Smooth muscle cell (in vitro differentiated cells): ENCODE data around the gene NEDD4L. TPM values are rescaled to one million over a fixed set of nuclear protein-coding genes. Genes with fewer than 3 reads are reported as not detected.

ENCODE experiments used
- DNase-seq: peaks from one replicate; lab custom pipeline; 2025; ENCODE audit not compliant: unreplicated experiment; lab: John Stamatoyannopoulos, UW
- H2AFZ ChIP-seq: fragments of 200-600 bp; sonication (generic); 2 replicates; pipeline ENCODE4 v1.6.0; 2016; ENCODE audit warnings: antibody characterized with exemption, low read depth, mild to moderate bottlenecking
- H3F3A ChIP-seq: fragments of 200-600 bp; sonication (generic); 2 replicates; pipeline ENCODE4 v1.6.0; 2017; ENCODE audit warnings: antibody characterized with exemption, low read depth
- H3K27ac ChIP-seq: fragments of 200-600 bp; sonication (generic); 2 replicates; pipeline ENCODE4 v1.5.1; 2016; ENCODE audit warnings: low read depth, mild to moderate bottlenecking
- H3K27me3 ChIP-seq: fragments of 200-600 bp; sonication (generic); 2 replicates; pipeline ENCODE4 v1.6.1; 2016; ENCODE audit warnings: low read depth, mild to moderate bottlenecking
- H3K36me3 ChIP-seq: fragments of 200-600 bp; sonication (generic); 2 replicates; pipeline ENCODE4 v1.5.1; 2016; ENCODE audit warnings: low read depth
- H3K4me1 ChIP-seq: fragments of 200-600 bp; sonication (generic); 2 replicates; pipeline ENCODE4 v1.5.1; 2016; ENCODE audit warnings: low read depth
- H3K4me2 ChIP-seq: fragments of 200-600 bp; sonication (generic); 2 replicates; pipeline ENCODE4 v1.6.0; 2016; ENCODE audit warnings: mild to moderate bottlenecking
- H3K4me3 ChIP-seq: fragments of 200-600 bp; sonication (generic); 2 replicates; pipeline ENCODE4 v1.5.1; 2016; ENCODE audit warnings: mild to moderate bottlenecking
- H3K79me2 ChIP-seq: fragments of 200-600 bp; sonication (generic); 2 replicates; pipeline ENCODE4 v1.6.0; 2016; ENCODE audit warnings: low read depth, mild to moderate bottlenecking
- H3K9ac ChIP-seq: fragments of 200-600 bp; sonication (generic); 2 replicates; pipeline ENCODE4 v1.6.0; 2016; ENCODE audit warnings: low read depth
- H3K9me3 ChIP-seq: fragments of 200-600 bp; sonication (generic); replicated peaks from 2 replicates; pipeline ENCODE4 v1.5.1; 2016; ENCODE audit warnings: low read depth
- H4K20me1 ChIP-seq: fragments of 200-600 bp; sonication (generic); 2 replicates; pipeline ENCODE4 v1.6.0; 2016; ENCODE audit warnings: low read depth
- CTCF ChIP-seq: fragments of 200-600 bp; sonication (generic); IDR thresholded peaks from 2 replicates; pipeline ENCODE4 v1.5.1; 2017; ENCODE audit warnings: borderline replicate concordance, mild to moderate bottlenecking, antibody characterized with exemption; ENCODE audit not compliant: insufficient read depth, poor library complexity, severe bottlenecking
- WGBS: methylation state at CpG from one replicate; pipeline ENCODE4 v1.1.7; 2016; ENCODE audit warnings: low lambda C conversion rate; 5-methylcytosine and 5-hydroxymethylcytosine counted together
- polyA plus RNA-seq: library from polyadenylated mRNA; unstranded; fragments of >200 nt; fragmentation: Nextera tagmentation; extraction: Ambion mirVana; gene quantifications from 2 replicates; pipeline ENCODE4 v1.2.1, GENCODE V29; 2016
- total RNA-seq: library from RNA; depleted of rRNA; stranded (reverse); fragments of >200 nt; gene quantifications from 2 replicates; pipeline ENCODE4 v1.2.3, GENCODE V29; 2014

NEDD4L gene
- total and polyA plus RNA-seq, 2 experiments from 2014 or later = 8.7 to 41.3 TPM

- Histone ChIP-seq H3K9ac (no peak overlapping the region), H3K4me3 (no peak overlapping the region), H3K4me1 (peaks cover 12% of the 10 kb centered on the region), H3K27ac (no peak overlapping the region), H3K27me3 (no peaks in the 10 kb centered on the region), H3K79me2 (no peaks in the 10 kb centered on the region), H3K36me3 (no peaks in the 10 kb centered on the region), H3K4me2 (peak overlapping the region; percentile 63), H3F3A (no peaks in the 10 kb centered on the region), H4K20me1 (no peaks in the 10 kb centered on the region), H3K9me3 (no peaks in the 10 kb centered on the region), H2AFZ (peak overlapping the region; percentile 55)
- TF ChIP-seq CTCF = no peak
- WGBS = 79% methylated on average over 12 of the region's 12 CpGs
- DNase-seq = no peak
Observed at GRCh38 chr18:58177004-58177717, 133.1 kb downstream of the NEDD4L start.

DNA sequence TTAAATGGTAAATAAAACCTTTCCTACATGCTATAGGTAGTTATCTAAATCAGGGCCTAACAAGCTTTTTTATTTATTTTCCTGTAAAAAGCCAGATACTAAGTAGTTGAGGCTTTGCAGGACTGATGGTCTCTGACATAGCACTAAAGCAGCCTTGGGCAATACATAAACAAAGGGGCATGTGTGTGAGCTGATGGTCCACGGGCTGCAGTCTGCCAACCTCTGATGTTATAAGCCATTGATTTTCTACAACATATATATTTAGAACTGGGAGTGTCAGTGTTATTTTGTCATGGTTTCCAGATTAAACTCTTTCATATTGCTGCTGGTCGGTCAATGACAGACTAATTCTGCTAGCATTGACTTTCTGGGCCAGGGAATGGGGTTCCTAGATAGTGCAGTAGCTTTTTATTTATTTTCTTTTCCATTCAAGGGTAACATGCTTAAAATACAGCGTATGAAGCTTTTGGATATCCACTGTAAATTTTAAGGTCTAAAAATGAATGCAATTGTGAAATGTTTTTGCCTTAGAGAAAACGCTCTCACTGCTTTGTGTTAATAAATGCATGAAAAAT, 134.0 kb downstream of the NEDD4L start:
- H3K4me3 ChIP-seq = no peak overlapping the region
- H3F3A ChIP-seq = no peaks in the 10 kb centered on the region
- no peak overlapping the region for H2AFZ ChIP-seq
- H3K4me2 ChIP-seq = peak overlapping the region; percentile 63
- H3K9me3 ChIP-seq = no peaks in the 10 kb centered on the region
- H3K4me1 ChIP-seq = peaks cover 12% of the 10 kb centered on the region
- H3K27ac ChIP-seq = no peak overlapping the region
- no peaks in the 10 kb centered on the region for H3K36me3 ChIP-seq
- H4K20me1 ChIP-seq = no peaks in the 10 kb centered on the region
- H3K27me3 ChIP-seq = no peaks in the 10 kb centered on the region
- WGBS = 61% methylated on average over 4 of the region's 4 CpGs
- no peak for DNase-seq
- TF ChIP-seq CTCF = no peak
- H3K79me2 ChIP-seq = no peaks in the 10 kb centered on the region
- no peak overlapping the region for H3K9ac ChIP-seq

DNA sequence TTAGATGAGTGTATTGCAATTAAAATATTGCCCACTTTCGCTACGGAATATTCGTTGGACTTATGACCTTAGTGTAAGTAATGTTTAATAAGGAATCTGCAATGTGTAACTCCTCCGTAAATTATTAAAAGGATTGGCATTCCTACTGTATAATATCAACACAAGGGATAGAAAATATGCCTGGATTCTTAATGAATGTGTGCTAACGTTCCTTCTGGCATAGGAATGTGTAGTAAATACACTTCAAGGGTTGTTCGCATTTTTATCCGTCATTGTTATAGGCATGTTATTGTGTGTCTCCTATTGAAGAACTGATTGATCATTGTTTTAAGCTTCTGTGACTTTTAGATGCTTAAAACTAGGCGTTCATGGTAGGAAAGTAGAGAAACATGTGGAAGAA, 134.5 kb downstream of the NEDD4L start:
- Histone ChIP-seq H3F3A (no peaks in the 10 kb centered on the region), H3K27me3 (no peaks in the 10 kb centered on the region), H4K20me1 (no peaks in the 10 kb centered on the region), H3K4me1 (peaks cover 12% of the 10 kb centered on the region), H3K9me3 (no peaks in the 10 kb centered on the region), H3K9ac (no peak overlapping the region), H3K4me3 (no peak overlapping the region), H3K4me2 (peak overlapping the region; percentile 63), H2AFZ (no peak overlapping the region), H3K79me2 (no peaks in the 10 kb centered on the region), H3K27ac (no peak overlapping the region), H3K36me3 (no peaks in the 10 kb centered on the region)
- TF ChIP-seq CTCF = no peak
- WGBS = 86% methylated on average over 8 of the region's 8 CpGs
- DNase-seq = no peak

- no peak for DNase-seq
- WGBS = 93% methylated on average over 16 of the region's 16 CpGs
- H3K9me3 ChIP-seq = no peaks in the 10 kb centered on the region
- H3K36me3 ChIP-seq = no peaks in the 10 kb centered on the region
- H3K79me2 ChIP-seq = no peaks in the 10 kb centered on the region
- H3K27ac ChIP-seq = no peak overlapping the region
- H3K27me3 ChIP-seq = no peaks in the 10 kb centered on the region
- H2AFZ ChIP-seq = no peak overlapping the region
- no peak overlapping the region for H3K9ac ChIP-seq
- TF ChIP-seq CTCF = no peak
- peaks cover 12% of the 10 kb centered on the region for H3K4me1 ChIP-seq
- H3F3A ChIP-seq = no peaks in the 10 kb centered on the region
- no peaks in the 10 kb centered on the region for H4K20me1 ChIP-seq
- no peak overlapping the region for H3K4me3 ChIP-seq
- H3K4me2 ChIP-seq = no peak overlapping the region
Observed at GRCh38 chr18:58180172-58180571, 136.1 kb downstream of the NEDD4L start.
